ENCODE data around the gene NFIC.
A peak's percentile ranks its signal among the peaks of the same experiment; 100 is the strongest.

Gene NFIC

DNA sequence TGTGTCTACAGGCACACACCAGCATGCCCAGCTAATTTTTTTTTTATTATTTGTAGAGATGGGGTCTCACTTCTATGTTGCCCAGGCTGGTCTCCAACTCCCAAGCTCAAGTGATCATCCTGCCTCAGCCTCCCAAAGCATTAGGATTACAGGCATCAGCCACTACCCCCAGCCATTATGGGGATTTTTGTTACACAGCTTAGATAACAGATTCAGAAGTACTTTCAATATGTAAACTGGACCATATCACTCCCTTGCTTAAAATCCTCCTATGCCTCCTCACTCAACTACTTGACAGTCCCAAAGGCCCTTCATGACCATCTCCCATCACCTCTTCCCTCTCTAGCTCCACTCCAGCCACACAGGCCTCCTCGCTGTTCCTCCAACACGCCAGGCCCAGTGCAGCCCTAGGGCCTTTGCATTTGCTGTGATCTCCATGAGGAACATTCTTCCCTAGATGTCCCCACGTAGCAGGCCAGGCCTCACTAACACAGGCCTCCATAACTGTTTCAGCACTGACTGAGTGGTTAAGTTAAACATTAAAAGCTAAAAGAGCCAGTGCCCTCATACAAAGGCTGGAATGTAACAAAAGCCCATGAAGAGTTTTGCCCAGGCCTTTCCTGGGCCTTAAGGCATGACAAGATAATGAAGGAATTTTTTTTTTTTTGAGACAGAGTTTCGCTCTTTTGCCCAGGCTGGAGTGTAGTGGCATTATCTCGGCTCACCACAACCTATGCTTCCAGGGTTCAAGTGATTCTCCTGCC lies 131.6 kb downstream of the NFIC start:
- Histone ChIP-seq H3K4ac (ENCODE audit: low read length) (no peak overlapping the region), H2BK15ac (ENCODE audit: low read length) (no peak overlapping the region), H3K14ac (ENCODE audit: low read length) (no peak overlapping the region), H2BK120ac (ENCODE audit: low read depth, low read length) (no peak overlapping the region), H3K4me1 (ENCODE audit: control insufficient read depth in 2 of 2, insufficient read depth in 1 of 2, low read depth in 1 of 2, low read length in 2 of 2) (peaks cover 0 to 3% of the 10 kb centered on the region in 2 donors), H4K91ac (ENCODE audit: low read depth, low read length, poor library complexity) (no peak overlapping the region), H3K9me3 (replicated peaks in 1 of 2; ENCODE audit: control insufficient read depth in 2 of 2, insufficient read depth in 1 of 2, low read depth in 1 of 2, low read length in 2 of 2) (peaks cover 0 to 2% of the 10 kb centered on the region in 2 donors), H2AFZ (ENCODE audit: low read length) (no peak overlapping the region), H3K4me2 (ENCODE audit: insufficient read depth, low read length, poor library complexity, severe bottlenecking) (no peak overlapping the region), H2AK5ac (ENCODE audit: low read depth, low read length) (no peak overlapping the region), H3K27me3 (ENCODE audit: control insufficient read depth in 3 of 3, insufficient read depth in 3 of 3, low read depth in 1 of 3, low read length in 3 of 3) (no peaks in the 10 kb centered on the region), H3K79me1 (ENCODE audit: low read depth, low read length) (peaks cover 5% of the 10 kb centered on the region), H4K8ac (ENCODE audit: low read depth, low read length) (no peak overlapping the region), H3K27ac (replicated peaks; ENCODE audit: low read length) (no peak overlapping the region), H2BK5ac (ENCODE audit: low read length) (no peak overlapping the region), H2BK12ac (ENCODE audit: low read length) (no peak overlapping the region), H3K18ac (ENCODE audit: low read length) (no peak overlapping the region), H3K9ac (ENCODE audit: low read depth, low read length, poor library complexity) (no peak overlapping the region), H3K23ac (ENCODE audit: low read depth, low read length, poor library complexity) (no peak overlapping the region), H3K36me3 (replicated peaks in 1 of 2; ENCODE audit: control insufficient read depth in 2 of 2, insufficient read depth in 2 of 2, low read length in 2 of 2) (peaks cover 11 to 38% of the 10 kb centered on the region in 2 donors), H3K4me3 (ENCODE audit: low read length in 2 of 2) (no peak overlapping the region)
- no CpG with 5 or more reads among the region's 5 CpGs for WGBS, 2 donors (ENCODE audit: extremely low coverage in 2 of 2, insufficient read length in 2 of 2, insufficient replicate concordance in 1 of 2)
- DNase-seq (ENCODE audit: low spot score) = no peak

DNA sequence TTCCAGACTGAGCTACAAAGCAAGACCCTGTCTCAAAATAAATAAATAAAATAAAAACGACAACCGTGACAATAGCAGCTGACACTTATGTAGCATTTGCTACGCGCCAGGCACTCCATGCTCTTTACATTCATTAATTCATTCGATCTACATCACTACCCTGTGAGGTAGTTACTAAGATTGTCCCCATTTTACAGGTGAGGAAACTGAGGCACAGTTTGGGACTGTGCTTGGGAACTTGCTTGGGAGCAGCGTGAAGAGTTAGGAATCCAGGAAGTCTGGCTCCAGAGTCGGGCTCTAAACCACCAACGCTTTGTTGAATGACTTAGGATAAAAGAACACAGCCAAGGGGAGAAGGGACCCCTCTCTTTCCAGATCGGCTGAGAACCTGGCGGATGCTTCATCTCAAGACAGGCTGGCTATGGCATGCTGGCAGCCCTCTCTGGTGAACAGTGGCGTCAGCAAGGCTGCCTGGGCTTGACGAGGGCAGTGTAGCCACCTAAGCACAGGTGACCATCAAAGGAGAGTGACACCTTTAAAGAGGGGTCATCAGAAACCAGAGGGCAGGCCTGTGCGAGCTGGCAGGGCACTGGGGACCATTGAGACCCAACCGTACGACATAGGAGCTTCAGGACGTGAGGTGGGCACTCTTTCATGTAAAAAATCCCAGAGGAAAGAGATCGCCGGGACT lies 133.5 kb downstream of the NFIC start:
- peaks cover 5% of the 10 kb centered on the region for H3K79me1 ChIP-seq (ENCODE audit: low read depth, low read length)
- H2AFZ ChIP-seq (ENCODE audit: low read length) = peak overlapping the region; percentile 96
- H3K18ac ChIP-seq (ENCODE audit: low read length) = peak overlapping the region; percentile 99
- peak overlapping the region; percentile 4 for H2BK15ac ChIP-seq (ENCODE audit: low read length)
- no peak overlapping the region for H2BK12ac ChIP-seq (ENCODE audit: low read length)
- H3K9me3 ChIP-seq (replicated peaks in 1 of 2; ENCODE audit: control insufficient read depth in 2 of 2, insufficient read depth in 1 of 2, low read depth in 1 of 2, low read length in 2 of 2) = peaks cover 0 to 2% of the 10 kb centered on the region in 2 donors
- no peak overlapping the region for H4K91ac ChIP-seq (ENCODE audit: low read depth, low read length, poor library complexity)
- DNase-seq (ENCODE audit: low spot score) = no peak
- no peaks in the 10 kb centered on the region for H3K27me3 ChIP-seq (ENCODE audit: control insufficient read depth in 3 of 3, insufficient read depth in 3 of 3, low read depth in 1 of 3, low read length in 3 of 3)
- no CpG with 5 or more reads among the region's 18 CpGs for WGBS, 2 donors (ENCODE audit: extremely low coverage in 2 of 2, insufficient read length in 2 of 2, insufficient replicate concordance in 1 of 2)
- peaks cover 0 to 5% of the 10 kb centered on the region in 2 donors for H3K4me1 ChIP-seq (ENCODE audit: control insufficient read depth in 2 of 2, insufficient read depth in 1 of 2, low read depth in 1 of 2, low read length in 2 of 2)
- H3K4ac ChIP-seq (ENCODE audit: low read length) = no peak overlapping the region
- peak overlapping the region; percentile 2 for H3K14ac ChIP-seq (ENCODE audit: low read length)
- peak overlapping the region; percentile 90 for H3K23ac ChIP-seq (ENCODE audit: low read depth, low read length, poor library complexity)
- H3K9ac ChIP-seq (ENCODE audit: low read depth, low read length, poor library complexity) = peak overlapping the region; percentile 93
- H2BK5ac ChIP-seq (ENCODE audit: low read length) = peak overlapping the region; percentile 98
- H2AK5ac ChIP-seq (ENCODE audit: low read depth, low read length) = peak overlapping the region; percentile 30
- H3K4me3 ChIP-seq (ENCODE audit: low read length in 2 of 2) = peak overlapping the region; percentile 65 to 93
- H3K36me3 ChIP-seq (replicated peaks in 1 of 2; ENCODE audit: control insufficient read depth in 2 of 2, insufficient read depth in 2 of 2, low read length in 2 of 2) = peaks cover 8 to 24% of the 10 kb centered on the region in 2 donors
- H3K27ac ChIP-seq (replicated peaks; ENCODE audit: low read length) = no peak overlapping the region
- H4K8ac ChIP-seq (ENCODE audit: low read depth, low read length) = no peak overlapping the region
- H2BK120ac ChIP-seq (ENCODE audit: low read depth, low read length) = no peak overlapping the region
- peak overlapping the region; percentile 92 for H3K4me2 ChIP-seq (ENCODE audit: insufficient read depth, low read length, poor library complexity, severe bottlenecking)

DNA sequence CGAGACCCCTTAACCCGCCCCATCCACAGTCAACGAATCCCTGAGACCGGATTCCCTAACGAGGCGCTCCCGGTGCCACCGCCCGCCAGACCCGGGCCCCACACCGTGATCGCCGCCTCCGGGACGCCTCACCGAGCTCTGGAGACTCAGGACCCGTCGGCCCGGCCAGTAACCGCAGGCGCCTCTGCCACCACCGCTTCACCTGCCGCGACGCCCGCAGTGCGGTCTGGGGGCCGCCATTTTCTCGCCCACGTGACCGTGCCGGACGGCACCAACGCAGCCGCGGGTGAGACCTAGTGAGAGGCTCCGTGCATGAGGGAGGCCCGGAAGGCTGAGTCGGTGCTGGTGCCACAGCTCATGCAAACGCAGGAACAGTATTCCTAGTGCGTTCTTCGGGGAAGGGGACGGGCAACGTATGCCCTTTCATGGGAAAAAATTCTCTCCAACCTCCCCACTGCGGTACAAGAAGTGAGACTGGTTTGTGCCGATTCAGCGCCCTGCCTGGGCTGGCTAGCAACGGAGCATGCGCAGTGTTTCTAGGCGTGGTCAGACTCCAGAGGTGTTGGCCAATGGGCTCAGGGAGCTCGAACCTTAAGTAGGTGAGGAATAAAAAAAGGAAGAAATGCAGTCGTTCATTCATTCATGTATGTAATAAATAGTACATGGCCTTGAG lies 134.2 kb downstream of the NFIC start, which contains the start of gene DOHH:
DOHH (minus strand) TSS at position 246 of the 673 bp plus-strand sequence. CDS start 3,860 bp downstream, outside the sequence.
- Histone ChIP-seq H3K9ac (ENCODE audit: low read depth, low read length, poor library complexity) (peak within 1 kb of the TSS; percentile 93), H3K27me3 (ENCODE audit: control insufficient read depth in 3 of 3, insufficient read depth in 3 of 3, low read depth in 1 of 3, low read length in 3 of 3) (no peaks in the 10 kb centered on the region), H3K4me2 (ENCODE audit: insufficient read depth, low read length, poor library complexity, severe bottlenecking) (peak within 1 kb of the TSS; percentile 92), H3K18ac (ENCODE audit: low read length) (peak within 1 kb of the TSS; percentile 99), H3K4ac (ENCODE audit: low read length) (no peak within 1 kb of the TSS), H3K4me3 (ENCODE audit: low read length in 2 of 2) (peak within 1 kb of the TSS; percentile 65 to 93), H2BK120ac (ENCODE audit: low read depth, low read length) (no peak within 1 kb of the TSS), H3K23ac (ENCODE audit: low read depth, low read length, poor library complexity) (peak within 1 kb of the TSS; percentile 90), H4K91ac (ENCODE audit: low read depth, low read length, poor library complexity) (peak within 1 kb of the TSS; percentile 56), H4K8ac (ENCODE audit: low read depth, low read length) (no peak within 1 kb of the TSS), H3K36me3 (replicated peaks in 1 of 2; ENCODE audit: control insufficient read depth in 2 of 2, insufficient read depth in 2 of 2, low read length in 2 of 2) (peaks cover 8 to 19% of the 10 kb centered on the region in 2 donors), H2BK12ac (ENCODE audit: low read length) (no peak within 1 kb of the TSS), H3K14ac (ENCODE audit: low read length) (peak within 1 kb of the TSS; percentile 2), H3K9me3 (replicated peaks in 1 of 2; ENCODE audit: control insufficient read depth in 2 of 2, insufficient read depth in 1 of 2, low read depth in 1 of 2, low read length in 2 of 2) (peaks cover 0 to 2% of the 10 kb centered on the region in 2 donors), H2BK5ac (ENCODE audit: low read length) (peak within 1 kb of the TSS; percentile 98), H2AFZ (ENCODE audit: low read length) (peak within 1 kb of the TSS; percentile 96), H3K79me1 (ENCODE audit: low read depth, low read length) (peaks cover 5% of the 10 kb centered on the region), H3K4me1 (ENCODE audit: control insufficient read depth in 2 of 2, insufficient read depth in 1 of 2, low read depth in 1 of 2, low read length in 2 of 2) (peaks cover 3 to 8% of the 10 kb centered on the region in 2 donors), H2BK15ac (ENCODE audit: low read length) (peak within 1 kb of the TSS; percentile 4), H2AK5ac (ENCODE audit: low read depth, low read length) (peak within 1 kb of the TSS; percentile 30), H3K27ac (replicated peaks; ENCODE audit: low read length) (peak within 1 kb of the TSS; percentile 62)
- DNase-seq (ENCODE audit: low spot score) = peak; percentile 93
- WGBS, 2 donors (ENCODE audit: extremely low coverage in 2 of 2, insufficient read length in 2 of 2, insufficient replicate concordance in 1 of 2) = no CpG with 5 or more reads among the region's 52 CpGs

Data from neuronal stem cell (in vitro differentiated cells).